ENCODE data around the gene GNLY.

The GNLY gene

GRCh38 chr2:85735691-85736090 is 41.5 kb downstream of the GNLY start:
- no peak overlapping the region for H3K4me3 ChIP-seq (ENCODE audit: low read length)
- DNase-seq (ENCODE audit: low read depth), result no peak

DNA sequence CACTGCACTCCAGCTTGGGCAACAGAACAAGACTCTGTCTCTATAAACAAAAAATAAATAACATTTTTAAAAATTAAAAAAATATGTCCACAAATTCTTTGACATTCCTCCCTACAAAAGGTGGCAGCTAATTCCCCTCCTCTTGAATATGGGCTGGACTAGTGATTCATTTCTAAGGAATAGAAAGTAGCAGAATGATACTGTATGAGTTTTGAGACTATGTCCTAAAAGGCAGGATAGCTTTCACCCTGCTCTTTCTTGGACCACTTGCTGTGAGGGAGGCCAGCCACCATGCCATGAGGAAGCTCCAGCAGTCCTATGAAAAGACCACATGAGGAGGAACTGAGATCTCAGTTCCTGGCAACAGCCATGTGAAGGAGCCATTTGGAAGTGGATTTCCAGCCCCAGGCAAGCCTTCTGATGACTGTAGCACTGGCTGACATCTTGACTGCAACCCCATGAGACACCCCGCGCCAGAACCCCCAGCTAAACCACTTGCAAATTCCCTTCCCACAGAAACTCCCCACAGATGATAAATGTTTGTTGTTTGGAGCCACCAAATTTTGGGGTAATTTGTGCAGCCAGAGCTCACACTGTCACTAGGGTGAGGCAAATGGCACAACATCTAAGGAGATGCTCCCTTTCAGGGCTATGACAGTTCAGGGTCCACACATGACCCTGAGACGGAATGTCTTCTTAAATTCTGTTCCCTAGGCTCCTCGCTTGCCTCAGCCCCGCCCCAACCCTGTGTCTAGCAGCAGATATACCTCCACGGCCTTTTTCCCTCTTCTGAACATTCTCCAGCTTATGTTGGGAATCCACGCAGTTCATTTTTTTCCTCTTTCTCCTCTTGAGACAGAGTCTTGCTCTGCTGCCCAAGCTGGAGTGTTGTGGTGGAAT is 42.5 kb downstream of the GNLY start:
- no peak for DNase-seq (ENCODE audit: low read depth)
- H3K4me3 ChIP-seq (ENCODE audit: low read length), result no peak overlapping the region
- TF ChIP-seq CTCF (IDR thresholded peaks at IDR 0.05; ENCODE audit: insufficient read depth, low read depth, low read length, missing control alignments), result no peak

More at GRCh38 chr2:85735691-85736090, 41.5 kb downstream of the GNLY start:
- no peak for TF ChIP-seq CTCF (IDR thresholded peaks at IDR 0.05; ENCODE audit: insufficient read depth, low read depth, low read length, missing control alignments)

GRCh38 chr2:85737481-85737880 is 43.3 kb downstream of the GNLY start:
- DNase-seq (ENCODE audit: low read depth), result peak; percentile 65
- no peak for TF ChIP-seq CTCF (IDR thresholded peaks at IDR 0.05; ENCODE audit: insufficient read depth, low read depth, low read length, missing control alignments)
- no peak overlapping the region for H3K4me3 ChIP-seq (ENCODE audit: low read length)

DNA sequence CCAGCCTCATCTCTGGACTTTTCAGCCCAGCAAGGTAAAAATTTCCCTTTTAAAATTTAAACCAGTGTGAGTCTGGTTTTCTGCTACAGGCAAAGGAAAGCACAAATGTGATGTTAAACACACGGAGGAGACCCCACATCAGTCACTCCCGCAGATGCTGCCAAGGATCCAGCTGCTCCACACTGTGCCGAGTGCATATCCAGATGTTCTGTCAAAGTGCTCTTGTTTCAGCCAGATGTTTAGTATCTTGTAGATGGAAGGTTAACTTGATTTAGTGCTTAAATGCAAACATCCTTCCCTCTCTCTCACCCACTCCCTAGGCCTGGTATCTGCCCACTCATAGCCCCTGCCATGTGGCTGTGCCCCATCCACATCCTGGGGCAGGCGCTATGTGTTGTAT is 43.8 kb downstream of the GNLY start:
- no peak for DNase-seq (ENCODE audit: low read depth)
- TF ChIP-seq CTCF (IDR thresholded peaks at IDR 0.05; ENCODE audit: insufficient read depth, low read depth, low read length, missing control alignments), result no peak
- H3K4me3 ChIP-seq (ENCODE audit: low read length), result no peak overlapping the region

DNA sequence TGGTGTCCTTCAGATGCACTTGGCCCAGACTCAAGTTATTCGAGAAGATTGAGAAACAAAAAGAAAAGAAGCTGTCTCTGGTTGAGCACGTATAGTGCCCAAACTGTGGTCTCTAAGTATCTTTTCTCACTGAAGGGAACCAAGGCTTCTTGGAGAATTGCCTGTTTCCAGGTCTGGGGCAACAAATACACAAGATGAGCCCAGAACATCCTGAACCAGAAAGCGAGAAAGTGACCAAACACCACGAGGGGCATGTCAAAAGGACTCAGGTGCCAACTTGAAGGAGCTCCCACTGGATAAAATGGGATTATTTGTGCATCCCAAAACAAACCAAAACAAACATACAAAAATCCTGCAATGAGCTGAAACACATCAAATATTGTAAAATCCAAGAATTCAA is 46.0 kb downstream of the GNLY start:
- DNase-seq (ENCODE audit: low read depth), result no peak
- TF ChIP-seq CTCF (IDR thresholded peaks at IDR 0.05; ENCODE audit: insufficient read depth, low read depth, low read length, missing control alignments), result no peak
- no peak overlapping the region for H3K4me3 ChIP-seq (ENCODE audit: low read length)

GRCh38 chr2:85741211-85741832 is 47.2 kb downstream of the GNLY start:
- TF ChIP-seq CTCF (IDR thresholded peaks at IDR 0.05; ENCODE audit: insufficient read depth, low read depth, low read length, missing control alignments), result no peak
- no peak overlapping the region for H3K4me3 ChIP-seq (ENCODE audit: low read length)
- no peak for DNase-seq (ENCODE audit: low read depth)
